ENCODE measurements around the gene EGFL7.
"Not testable (repeated sequence)": the region's sequence is repeated elsewhere in the genome, so short reads cannot be mapped to it uniquely, and the experiment has no call there.

Gene EGFL7

DNA sequence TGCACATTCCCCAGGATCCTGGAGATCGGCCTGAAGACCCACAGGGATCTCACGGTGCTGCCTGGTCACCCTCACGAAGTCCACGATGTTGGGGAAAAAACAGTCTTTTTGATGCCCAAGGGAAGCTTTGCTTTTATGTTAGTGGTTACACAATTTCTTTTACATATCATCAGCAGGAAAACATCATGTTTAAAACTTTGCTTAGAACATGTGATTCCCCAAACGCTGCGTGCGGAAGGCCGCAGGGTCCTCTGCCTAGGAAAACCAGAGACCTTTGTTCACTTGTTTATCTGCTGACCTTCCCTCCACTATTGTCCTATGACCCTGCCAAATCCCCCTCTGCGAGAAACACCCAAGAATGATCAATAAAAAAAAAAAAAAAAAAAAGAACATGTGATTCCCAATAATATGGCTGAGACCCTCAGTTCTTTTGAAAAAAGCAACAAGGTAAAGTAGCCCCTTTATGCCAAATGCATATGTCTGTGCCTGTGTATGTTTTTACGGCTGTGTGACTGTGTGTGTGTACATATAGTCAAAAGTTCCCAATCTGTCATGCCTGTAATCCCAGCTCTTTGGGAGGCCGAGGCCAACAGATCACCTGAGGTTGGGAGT is 36.0 kb downstream of the EGFL7 start:
- DNase-seq (ENCODE audit: low spot score) = no peak

DNA sequence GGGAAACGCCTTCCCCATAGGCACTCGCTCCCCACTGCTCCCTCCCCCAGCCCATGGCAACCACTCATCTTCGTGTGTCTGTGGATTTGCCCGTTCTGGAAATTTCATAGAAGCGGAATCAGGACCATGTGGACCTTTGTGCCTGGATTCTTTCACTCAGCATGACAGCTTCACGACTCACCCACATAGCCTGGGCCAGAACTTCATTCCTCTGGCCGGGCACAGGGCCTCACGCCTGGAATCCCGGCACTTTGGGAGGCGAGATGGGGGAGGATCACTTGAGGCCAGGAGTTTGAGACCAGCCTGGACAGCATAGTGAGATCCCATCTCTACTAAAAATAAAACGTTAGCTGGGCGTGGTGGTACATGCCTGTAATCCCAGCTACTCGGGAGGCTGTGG is 37.6 kb downstream of the EGFL7 start:
- DNase-seq (ENCODE audit: low spot score) = no peak

DNA sequence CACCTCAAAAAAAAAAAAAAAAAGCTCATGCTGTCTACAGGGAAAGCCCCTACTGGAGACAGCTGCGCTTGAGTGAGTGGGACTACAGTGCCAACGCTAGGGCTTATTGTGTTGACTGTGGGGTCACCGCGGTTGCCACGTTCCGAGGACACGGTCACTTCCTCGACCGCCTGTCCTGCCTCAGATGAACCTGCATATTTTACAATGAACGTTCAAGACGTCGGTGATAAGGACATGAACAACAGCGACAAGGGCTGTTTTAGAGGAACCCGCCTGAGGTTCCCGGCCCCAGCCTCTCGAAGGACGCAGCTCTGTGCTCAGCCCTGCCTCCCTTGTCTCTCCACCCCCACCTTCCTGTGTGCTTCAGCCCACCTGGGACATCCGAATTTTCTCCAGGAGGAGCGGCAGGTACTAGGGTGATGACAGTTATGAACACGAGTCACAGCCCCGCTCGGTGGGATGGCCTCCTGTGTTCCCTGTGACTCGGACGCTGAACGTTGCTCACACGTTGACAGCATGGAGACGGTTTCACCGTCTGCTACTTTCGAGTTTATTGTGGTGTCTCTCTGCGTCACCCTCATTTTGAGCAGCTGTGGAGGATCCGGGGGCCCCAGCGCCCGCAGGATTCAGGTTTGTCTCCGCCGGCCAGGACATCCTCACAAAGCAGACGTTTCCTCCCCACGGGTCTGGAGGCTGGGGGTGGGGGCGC is 38.4 kb downstream of the EGFL7 start:
- DNase-seq (ENCODE audit: low spot score) = no peak

DNA sequence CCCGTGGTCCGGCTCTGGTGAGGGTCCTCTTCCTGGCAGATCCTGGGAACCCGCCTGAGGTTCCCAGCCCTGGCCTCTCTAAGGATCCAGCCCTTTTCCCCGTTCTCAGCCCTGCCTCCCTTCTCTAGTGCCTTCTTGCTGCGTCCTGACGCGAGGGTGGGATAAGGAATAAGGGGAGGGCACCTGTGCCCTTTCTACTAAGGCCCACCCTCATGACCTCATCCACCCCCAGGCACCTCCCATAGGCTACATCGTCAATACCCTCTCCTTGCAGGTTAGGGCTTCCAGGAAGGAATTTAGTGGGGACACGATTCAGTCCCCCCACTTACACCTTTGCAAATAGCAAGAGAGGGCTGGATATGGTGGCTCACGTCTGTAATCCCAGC is 38.9 kb downstream of the EGFL7 start:
- DNase-seq (ENCODE audit: low spot score) = no peak

DNA sequence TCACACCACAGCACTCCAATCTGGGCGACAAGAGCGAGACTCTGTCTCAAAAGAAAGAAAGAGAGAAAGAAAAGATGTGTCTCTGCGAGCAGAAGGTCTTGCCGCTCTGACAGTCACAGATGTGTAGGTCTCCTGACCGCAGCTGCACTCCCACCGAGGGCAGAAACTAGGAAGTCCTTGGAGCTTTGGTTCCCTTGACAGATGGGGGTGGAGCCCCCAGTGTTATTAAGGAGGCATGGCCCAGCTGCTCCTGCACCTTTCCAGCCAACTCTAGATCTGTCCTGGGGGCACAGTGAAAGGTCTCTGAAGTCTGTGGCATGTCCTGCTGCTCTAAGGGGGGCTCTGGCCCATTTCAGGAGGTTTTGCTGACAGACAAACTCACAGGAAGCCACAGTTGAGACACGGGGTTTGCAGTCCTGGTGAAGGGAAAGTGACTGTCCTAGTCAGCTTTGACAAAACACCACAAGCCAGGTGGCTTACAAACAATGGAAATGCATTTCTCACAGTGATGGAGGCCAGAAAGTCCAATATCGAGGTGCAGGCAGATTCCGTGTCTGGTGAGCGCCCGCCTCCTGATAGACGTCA is 40.7 kb downstream of the EGFL7 start:
- DNase-seq (ENCODE audit: low spot score) = no peak

DNA sequence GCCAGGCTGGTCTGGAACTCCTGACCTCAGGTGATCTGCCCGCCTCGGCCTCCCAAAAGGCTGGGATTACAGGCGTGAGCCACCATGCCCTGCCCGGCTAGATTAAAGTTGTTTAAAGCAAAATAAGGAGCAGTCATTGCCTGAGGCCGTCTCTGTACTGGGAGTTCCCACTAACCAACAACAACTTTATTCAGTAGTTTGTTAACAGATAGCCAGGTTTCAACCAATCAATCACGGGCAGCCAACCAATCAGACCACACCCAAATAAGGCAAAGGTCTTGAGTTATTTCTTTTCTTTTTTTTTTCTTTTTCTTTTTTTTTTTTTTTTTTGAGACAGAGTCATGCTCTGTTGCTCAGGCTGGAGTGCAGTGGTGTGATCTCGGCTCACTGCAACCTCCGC is 42.0 kb downstream of the EGFL7 start:
- DNase-seq (ENCODE audit: low spot score) = not testable (repeated sequence)

DNA sequence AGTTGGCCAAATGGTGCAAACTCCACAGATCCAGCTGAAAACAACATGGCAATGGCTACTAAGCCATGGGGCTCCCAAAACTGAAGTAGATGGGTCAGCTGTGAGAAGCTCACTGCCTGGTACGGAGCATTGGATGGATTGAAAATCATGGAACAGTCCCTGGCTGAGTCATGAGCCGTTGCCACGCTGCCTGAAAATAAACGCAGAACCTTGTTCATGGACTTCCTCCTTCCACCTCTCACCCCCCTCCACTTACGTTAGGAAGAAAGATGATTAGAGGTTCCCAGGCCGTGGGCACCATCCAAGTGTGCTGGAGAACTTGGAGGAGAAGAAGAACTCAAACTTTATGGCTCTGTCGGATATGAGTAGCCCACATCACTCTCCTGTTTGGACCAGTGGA is 42.8 kb downstream of the EGFL7 start:
- no peak for DNase-seq (ENCODE audit: low spot score)

DNA sequence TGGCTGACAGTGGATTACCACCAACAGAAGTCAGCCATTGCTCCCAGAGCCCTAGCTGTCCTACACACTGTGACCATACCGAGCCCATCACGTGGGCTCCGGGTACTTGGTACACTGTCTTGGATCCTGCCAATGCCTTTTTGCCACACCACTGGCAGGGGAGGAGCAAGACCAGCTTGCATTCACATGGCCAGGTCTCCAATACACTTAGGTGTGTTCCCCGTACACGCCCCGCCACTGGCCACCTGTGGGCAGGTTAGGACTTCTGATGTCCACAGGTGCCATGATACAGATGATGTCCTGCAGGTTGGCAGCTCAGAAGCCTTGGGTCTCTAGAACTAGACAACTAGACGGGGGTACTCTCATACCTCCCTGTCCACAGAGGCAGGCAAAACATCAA is 44.3 kb downstream of the EGFL7 start:
- DNase-seq (ENCODE audit: low spot score) = no peak

DNA sequence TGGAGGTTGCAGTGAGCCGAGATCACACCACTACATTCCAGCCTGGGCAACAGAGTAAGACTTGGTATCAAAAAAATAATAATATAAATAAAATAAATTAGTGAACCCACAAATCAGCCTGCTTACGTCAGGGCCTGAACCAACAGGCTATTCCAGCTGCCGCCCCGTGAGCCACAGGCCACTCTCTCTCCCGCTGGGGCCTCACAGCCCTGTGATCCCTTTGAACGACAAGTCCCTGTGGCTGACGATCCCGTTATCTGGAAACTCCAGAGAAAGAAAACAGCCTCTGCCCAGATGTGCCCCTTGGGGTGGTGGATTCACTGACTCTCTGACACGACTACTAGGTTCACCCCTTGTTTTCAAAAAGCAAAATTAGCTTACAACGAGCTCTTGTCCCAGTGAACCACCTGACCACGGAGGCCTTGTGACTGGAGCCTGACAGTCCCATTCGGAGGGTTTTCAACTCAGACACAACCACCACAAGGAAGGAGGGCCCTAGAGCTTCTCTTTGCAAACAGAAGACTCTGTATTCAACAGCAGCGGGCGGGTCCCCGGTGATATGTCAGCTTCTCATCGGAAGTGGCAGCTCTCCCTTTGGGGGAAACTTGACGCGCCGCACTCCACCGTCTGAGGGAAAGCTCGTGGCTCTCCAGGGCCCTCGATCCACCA is 45.3 kb downstream of the EGFL7 start:
- DNase-seq (ENCODE audit: low spot score) = no peak

DNA sequence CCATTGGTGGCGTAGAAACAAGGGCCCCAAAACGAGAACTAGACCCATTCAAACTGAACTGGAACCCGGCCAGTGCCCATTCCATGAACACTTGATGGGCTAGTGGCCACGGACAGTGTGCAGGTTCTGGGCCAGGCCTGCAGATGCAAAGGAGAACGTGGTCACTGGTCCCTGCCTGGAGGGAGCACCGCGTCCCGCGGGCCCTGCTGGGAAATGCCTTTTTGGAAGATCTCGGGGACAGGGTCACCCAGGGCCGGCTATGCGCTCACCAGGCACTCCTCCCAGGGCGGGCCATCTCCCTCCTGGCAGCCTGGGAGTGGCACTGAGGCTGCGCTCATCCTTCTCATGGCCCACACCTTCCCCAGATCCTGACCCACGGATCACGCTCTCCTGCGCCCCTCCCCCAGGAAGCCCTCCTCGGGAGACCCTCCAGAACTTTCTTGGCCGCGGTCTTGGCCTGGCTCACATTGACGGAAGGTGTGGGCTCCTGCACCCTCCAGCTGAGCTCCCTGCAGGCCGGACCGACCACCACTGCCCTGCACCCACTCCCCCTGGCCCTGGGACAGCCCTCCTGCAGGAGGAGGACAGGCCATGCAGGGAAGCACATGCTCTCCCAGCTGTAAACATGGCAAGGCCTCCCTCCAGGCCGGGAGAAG is 46.9 kb downstream of the EGFL7 start:
- DNase-seq (ENCODE audit: low spot score) = no peak

DNA sequence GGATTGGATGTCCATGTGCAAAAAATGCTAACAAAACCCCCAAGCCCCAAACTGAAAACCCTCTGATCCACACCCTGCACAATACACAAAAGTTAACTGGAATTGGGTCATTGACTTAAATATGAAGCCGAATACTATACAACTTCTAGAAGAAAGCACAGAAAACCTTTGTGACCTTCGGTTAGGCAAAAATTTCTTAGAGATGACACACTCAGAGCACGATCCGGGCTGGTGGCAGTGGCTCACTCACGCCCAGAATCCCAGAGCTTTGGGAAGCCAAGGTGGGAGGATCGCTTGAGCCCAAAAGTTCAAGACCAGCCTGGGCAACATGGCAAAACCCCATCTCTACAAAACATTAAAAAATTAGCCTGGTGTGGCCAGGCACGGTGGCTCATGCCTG is 47.8 kb downstream of the EGFL7 start:
- no peak for DNase-seq (ENCODE audit: low spot score)

DNA sequence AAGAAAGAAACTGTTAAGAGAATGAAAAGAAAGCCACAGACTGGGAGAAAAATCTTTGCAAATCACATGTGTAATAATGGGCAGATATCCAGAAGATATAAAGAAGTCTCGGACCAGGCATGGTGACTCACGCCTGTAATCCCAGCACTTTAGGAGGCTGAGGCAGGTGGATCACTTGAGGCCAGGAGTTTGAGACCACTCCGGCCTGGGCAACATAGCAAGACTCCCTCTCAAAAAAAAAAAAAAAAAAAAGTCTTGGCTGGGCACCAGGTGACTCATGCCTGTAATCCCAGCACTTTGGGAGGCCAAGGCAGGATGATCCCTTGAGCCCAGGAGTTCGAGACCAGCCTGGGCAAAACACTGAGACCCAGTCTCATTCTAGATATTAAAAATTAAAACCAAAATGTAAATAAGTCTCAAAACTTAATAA is 48.5 kb downstream of the EGFL7 start:
- not testable (repeated sequence) for DNase-seq (ENCODE audit: low spot score)

DNA sequence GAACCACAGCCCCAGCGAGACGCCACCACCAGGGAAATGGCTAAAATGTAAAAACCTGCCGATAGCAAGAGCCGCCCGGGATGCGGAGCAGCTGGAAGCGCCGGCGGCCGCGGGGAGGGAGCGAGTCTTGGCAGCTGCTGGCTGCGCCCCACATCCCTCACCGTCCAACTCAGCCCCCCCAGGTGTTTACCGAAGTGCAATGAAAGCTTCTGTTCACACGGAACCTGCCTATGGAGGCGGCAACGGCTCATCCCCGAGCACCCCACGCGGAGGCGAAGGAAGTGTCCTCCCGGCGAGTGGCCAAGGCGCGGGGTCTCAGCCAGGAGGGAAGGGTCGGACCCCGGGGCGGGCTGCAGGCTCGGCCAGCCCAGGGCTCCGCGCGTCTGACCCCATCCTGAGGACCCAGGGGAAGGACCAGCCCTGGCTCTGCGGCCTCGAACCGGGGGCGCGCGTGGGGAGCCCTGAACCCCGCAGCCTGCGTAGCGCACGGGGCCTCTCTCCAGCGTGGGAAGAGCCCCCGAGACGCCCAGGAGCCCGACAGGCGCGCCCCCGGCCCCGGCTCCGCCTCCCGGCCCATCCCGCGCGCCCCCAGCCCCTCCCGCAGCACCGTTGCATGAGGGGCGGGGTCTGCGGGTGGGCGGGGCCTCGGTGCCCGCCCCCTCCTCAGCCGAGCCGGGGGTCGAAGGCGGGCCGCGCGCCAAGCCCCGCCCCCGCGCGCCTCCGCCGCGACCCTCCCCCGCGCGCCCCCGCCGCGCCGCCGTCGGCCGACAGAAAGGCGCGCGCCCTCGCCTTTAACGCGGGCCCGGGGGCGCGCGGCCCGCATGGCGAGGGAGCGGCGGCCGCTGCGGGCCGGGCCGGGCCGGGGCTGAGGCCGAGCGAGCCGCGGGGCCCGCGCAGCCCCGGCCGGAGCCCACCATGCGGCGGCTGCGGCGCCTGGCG is 49.3 kb downstream of the EGFL7 start, which contains the start of gene DIPK1B:
TSS of gene DIPK1B (plus strand) at position 822 of the 939 bp plus-strand sequence. CDS start at position 916, 94 bp downstream.
- no peak for DNase-seq (ENCODE audit: low spot score)

DNA sequence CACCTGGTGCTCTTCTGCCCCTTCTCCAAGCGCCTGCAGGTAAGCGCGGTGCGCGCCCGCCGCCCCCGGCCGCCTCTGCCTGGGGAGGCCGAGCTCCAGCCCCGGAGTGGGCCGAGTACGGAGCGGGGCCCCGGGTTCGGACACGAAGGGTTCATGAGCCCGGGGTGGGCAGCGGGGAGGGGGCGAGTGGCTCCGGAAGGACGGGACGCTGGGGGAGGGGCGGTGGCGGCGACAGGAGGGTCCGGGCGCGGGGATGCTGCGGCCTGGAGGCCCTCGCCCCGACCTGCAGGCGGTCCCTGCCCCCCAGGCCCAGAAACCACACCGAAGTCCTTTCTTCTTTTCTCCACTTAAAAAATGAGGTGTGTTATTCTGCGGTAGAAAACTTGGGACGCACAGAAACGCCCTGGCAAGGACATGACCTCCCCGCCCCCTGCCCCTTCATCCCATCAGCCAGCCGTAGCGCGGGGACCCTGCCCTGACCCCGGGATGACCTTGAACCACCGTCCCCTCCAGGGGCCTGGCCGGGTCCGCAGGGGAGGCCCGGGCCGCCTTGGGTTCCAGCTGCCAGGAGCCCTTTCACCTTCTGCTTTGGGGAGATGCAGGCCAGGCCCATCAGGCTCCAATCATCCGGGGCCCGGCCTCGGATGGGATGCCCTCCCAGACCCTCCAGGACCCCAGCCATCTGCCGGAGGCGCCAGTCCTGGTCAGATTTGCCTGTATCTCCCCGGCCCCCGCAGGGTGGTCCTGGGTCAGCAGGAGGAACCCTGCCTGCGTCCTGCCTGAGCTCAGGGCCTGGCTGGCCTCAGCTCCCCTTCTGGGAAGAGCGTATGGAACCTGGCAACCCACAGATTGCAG is 50.2 kb downstream of the EGFL7 start:
- no peak for DNase-seq (ENCODE audit: low spot score)

DNA sequence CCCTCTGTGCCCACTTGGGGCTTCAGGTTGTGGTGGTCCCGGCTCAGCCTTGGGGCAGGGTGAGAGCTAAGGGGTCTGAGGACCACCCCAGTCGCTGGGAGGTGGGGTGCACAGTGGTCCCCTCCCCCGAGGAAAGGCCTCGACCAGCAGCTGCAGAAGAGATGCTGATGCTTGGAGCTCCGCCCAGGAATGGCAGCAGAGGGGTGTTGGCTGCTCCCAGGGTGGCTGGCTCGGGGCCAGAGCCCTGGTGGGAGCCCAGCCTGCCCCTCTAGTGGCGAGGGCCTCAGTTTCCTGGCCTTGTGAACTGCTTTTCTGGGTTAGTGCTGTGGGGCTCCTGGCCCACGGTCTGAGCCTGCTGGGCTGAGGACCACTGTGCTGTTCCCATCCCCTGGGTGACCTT is 50.8 kb downstream of the EGFL7 start:
- DNase-seq (ENCODE audit: low spot score) = no peak

DNA sequence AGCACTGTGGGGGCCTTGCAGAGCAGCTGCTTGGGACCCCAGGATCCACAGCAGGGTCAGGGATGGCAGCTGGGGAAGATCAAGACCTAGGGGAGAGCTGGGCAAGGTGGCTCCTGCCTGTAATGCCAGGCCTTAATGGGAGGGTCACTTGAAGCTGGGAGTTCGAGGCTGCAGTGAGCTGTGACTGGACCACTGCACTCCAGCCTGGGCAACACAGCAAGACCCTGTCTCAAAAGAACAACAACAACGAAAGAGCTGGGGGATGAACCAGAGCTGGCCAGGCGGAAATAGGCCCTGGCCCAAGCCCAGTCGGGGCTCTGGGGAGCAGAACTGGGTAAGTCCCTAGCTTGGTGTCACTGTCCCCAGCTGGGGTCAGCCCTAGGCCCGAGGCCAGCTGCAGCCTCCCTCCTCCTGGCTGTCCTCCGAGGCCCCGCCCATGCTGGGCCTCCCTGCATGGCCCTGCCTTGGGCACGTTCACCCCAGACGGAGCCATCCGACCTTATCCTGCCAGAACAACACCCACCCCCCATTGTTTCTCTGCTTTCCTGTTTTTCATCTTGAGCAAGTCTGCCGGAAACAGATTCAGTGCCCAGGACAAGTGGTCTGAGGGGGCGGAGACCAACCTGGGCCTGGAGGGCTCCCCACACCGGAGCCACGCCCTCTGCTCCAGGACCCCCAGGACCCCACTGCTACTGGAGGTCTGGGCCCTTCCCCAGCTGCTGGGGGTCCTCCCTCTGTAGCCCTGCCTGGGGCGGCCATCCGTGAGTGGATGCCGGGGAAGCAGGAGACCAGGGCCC is 51.6 kb downstream of the EGFL7 start:
- no peak for DNase-seq (ENCODE audit: low spot score)

DNA sequence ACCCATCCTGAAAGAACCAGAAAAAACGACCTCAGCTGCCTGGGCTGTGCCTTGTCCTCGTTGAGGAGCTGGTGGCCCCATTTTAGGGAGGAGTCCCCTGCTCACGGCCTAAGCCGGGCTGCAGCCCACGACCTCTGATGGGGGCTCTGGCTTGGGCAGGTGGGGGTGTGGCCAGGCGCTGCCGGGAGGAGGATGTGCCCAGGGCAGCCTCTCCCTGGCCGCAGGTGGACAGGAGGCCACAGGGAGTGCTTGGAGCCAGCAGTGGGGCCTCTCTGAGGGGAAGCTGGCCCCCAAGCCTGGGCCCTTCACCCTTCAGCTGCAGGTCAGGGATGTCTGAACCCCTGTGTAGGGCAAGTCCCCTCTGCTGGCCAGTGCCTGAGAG is 52.2 kb downstream of the EGFL7 start:
- no peak for DNase-seq (ENCODE audit: low spot score)

DNA sequence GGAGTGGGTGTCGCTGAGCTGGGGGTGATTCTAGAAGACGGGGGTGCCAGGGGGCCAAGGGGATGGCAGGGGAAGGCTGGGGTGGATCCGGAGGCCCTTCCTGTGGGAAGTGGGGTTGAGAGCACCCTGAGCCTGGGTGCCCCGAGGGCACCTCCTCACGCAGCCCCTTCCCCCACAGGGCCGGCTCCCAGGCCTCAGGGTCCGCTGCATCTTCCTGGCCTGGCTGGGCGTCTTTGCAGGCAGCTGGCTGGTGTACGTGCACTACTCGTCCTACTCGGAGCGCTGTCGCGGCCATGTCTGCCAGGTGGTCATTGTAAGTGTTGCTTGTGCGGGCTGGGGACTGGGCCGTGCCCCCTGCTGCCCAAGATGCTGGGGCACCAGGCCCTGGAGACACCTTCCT is 54.7 kb downstream of the EGFL7 start:
- no peak for DNase-seq (ENCODE audit: low spot score)

DNA sequence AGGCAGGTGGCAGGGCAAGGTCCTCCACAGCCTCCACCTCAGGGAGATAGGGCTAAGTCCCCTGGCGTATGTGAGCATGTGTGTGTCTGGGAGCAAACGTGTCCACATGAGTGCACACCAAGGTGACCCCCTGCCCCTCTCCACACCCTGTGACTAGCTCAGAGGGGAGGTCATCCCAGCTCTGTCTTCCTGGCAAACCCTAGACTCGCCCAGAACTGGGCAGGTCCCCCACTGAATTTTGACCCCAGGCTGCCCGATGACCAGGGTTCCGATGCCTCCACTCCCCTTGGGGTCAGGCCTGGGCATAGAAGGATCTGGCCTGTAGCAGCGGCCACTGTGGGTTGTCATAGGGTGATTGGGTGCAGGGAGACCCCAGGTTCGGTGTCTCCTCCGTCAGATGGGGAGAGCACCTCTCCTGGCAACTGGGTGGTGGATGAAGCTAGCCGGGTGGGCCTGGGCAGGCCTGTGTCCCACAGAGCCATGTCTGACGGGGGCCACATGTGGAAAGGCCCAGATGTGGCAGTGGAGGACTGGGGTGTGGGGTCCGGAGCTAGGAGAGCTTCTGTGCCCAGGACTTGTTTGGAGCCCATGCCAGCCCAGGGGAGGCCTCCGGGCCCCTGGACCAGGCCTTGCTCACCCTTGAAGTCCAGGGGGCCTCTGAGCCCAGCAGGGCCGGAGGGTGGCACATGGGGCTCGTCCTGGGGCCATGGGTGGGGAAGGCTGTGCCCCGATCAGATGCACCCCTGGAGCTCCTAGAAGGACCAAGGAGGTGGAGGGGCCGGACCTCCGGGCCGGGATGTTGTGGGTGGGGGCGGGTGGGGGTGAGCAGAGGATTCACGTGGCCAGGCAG is 55.9 kb downstream of the EGFL7 start:
- DNase-seq (ENCODE audit: low spot score) = no peak
